ENCODE data around the gene CD96.

DNA sequence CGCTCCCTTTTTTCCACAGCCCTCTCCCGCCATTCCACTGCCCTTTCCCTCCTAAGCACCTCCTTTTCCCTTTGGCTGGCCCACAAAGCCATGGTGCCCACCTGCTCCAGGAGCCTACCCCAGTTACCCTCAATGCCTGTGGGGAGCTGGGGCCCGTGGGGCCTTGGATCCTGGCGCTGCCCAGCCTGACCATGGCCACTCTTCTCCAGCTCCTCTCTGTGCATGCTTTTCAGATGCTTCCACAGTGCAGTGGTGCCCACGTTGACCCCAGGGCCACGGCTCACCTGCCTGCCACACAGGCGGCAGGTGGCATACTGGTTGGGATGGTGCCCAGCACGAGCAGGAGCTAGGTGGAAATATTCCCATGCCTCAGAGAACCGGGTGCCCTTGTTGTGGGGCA, 51.7 kb downstream of the CD96 start:
- no peak for TF ChIP-seq POLR2A (IDR thresholded peaks at IDR 0.05; ENCODE audit: low read length)
- TF ChIP-seq GATA1 (IDR thresholded peaks at IDR 0.05; ENCODE audit: low read depth, low read length): no peak
